CD14-positive monocyte (primary cell): ENCODE results near the gene PDE4D. TPM values are rescaled to one million over a fixed set of nuclear protein-coding genes. Genes with fewer than 3 reads are reported as not detected.

Source experiments
- DNase-seq, 3 donors: peaks; one replicate each; pipeline ENCODE4 v3.0.0-alpha.2; 2011 to 2022
- H2AFZ ChIP-seq: 2 replicates; pipeline ENCODE4 v1.6.0; 2012; ENCODE audit warnings: mild to moderate bottlenecking, low read depth, low read length, inconsistent platforms; ENCODE audit not compliant: insufficient read depth, poor library complexity, severe bottlenecking
- H3K27ac ChIP-seq, 2 donors: 1 replicate in 1 of 2; 2 replicates in 1 of 2; pipeline ENCODE4 v1.5.1; 2012 to 2013; ENCODE audit warnings: low read length in 2 of 2, control low read depth in 1 of 2, inconsistent platforms in 1 of 2, low read depth in 1 of 2, mild to moderate bottlenecking in 1 of 2
- H3K27me3 ChIP-seq, 2 donors: one replicate each; pipeline versions ENCODE4 v1.6.0 to v1.6.1; 2011 to 2013; ENCODE audit warnings: low read length in 2 of 2; ENCODE audit not compliant: control insufficient read depth in 2 of 2, insufficient read depth in 2 of 2
- H3K36me3 ChIP-seq, 2 donors: replicated peaks in 1 of 2; 1 replicate in 1 of 2; 2 replicates in 1 of 2; pipeline versions ENCODE4 v1.5.1 to v1.6.1; 2012 to 2013; ENCODE audit warnings: low read length in 2 of 2, control low read depth in 1 of 2, inconsistent platforms in 1 of 2, mild to moderate bottlenecking in 1 of 2; ENCODE audit not compliant: insufficient read depth in 2 of 2, control insufficient read depth in 1 of 2
- H3K4me1 ChIP-seq, 2 donors: 1 replicate in 1 of 2; 2 replicates in 1 of 2; pipeline versions ENCODE4 v1.5.1 to v1.6.1; 2012 to 2013; ENCODE audit warnings: low read length in 2 of 2, control low read depth in 1 of 2, inconsistent platforms in 1 of 2, mild to moderate bottlenecking in 1 of 2, moderate library complexity in 1 of 2; ENCODE audit not compliant: insufficient read depth in 2 of 2, control insufficient read depth in 1 of 2
- H3K4me2 ChIP-seq: replicated peaks from 2 replicates; pipeline ENCODE3; 2012; ENCODE audit warnings: low read length, moderate library complexity, mild to moderate bottlenecking; ENCODE audit not compliant: poor library complexity, severe bottlenecking; ENCODE audit errors: extremely low read depth
- H3K4me3 ChIP-seq, 3 experiments: fragments of 200-600 bp in 1 of 3; sonication (generic) in 1 of 3; replicated peaks in 1 of 3; 1 replicate in 2 of 3; 2 replicates in 1 of 3; pipeline ENCODE4 v1.5.1; 2011 to 2013; ENCODE audit warnings: low read length in 3 of 3, mild to moderate bottlenecking in 3 of 3, control low read depth in 2 of 3, low read depth in 2 of 3, inconsistent platforms in 1 of 3, moderate library complexity in 1 of 3
- H3K79me2 ChIP-seq: 2 replicates; pipeline ENCODE4 v1.6.0; 2012; ENCODE audit warnings: mild to moderate bottlenecking, control low read depth, inconsistent platforms, low read length, moderate library complexity; ENCODE audit not compliant: insufficient read depth
- H3K9ac ChIP-seq: 2 replicates; pipeline ENCODE4 v1.6.0; 2017; ENCODE audit warnings: low read length, mild to moderate bottlenecking; ENCODE audit not compliant: insufficient read depth, poor library complexity, severe bottlenecking
- H3K9me3 ChIP-seq, 2 donors: replicated peaks in 1 of 2; 1 replicate in 1 of 2; 2 replicates in 1 of 2; pipeline versions ENCODE4 v1.5.1 to v1.6.1; 2012 to 2013; ENCODE audit warnings: low read length in 2 of 2, control low read depth in 1 of 2; ENCODE audit not compliant: control insufficient read depth in 1 of 2, insufficient read depth in 1 of 2
- H4K20me1 ChIP-seq: 2 replicates; pipeline ENCODE4 v1.6.0; 2012; ENCODE audit warnings: mild to moderate bottlenecking, low read length, control low read depth, moderate library complexity; ENCODE audit not compliant: insufficient read depth
- H3K27ac Mint-ChIP-seq, 7 donors: one replicate each; pipeline ENCODE4 v1.8.0; 2020; ENCODE audit warnings: mild to moderate bottlenecking in 7 of 7, mixed read lengths in 7 of 7, moderate library complexity in 6 of 7, inconsistent platforms in 2 of 7
- H3K27me3 Mint-ChIP-seq, 3 donors: one replicate each; pipeline ENCODE4 v1.8.0; 2021 to 2022; ENCODE audit warnings: low read depth in 3 of 3, mild to moderate bottlenecking in 3 of 3, mixed read lengths in 3 of 3, moderate library complexity in 3 of 3, inconsistent platforms in 1 of 3
- H3K36me3 Mint-ChIP-seq, 2 donors: one replicate each; pipeline ENCODE4 v1.8.0; 2020; ENCODE audit warnings: mixed read lengths in 2 of 2, inconsistent platforms in 1 of 2, mild to moderate bottlenecking in 1 of 2
- H3K4me1 Mint-ChIP-seq: one replicate; pipeline ENCODE4 v1.8.0; 2020; ENCODE audit warnings: mild to moderate bottlenecking, mixed read lengths
- H3K4me3 Mint-ChIP-seq, 2 donors: one replicate each; pipeline ENCODE4 v1.8.0; 2020; ENCODE audit warnings: mild to moderate bottlenecking in 2 of 2, mixed read lengths in 2 of 2, moderate library complexity in 1 of 2
- H3K9me3 Mint-ChIP-seq, 7 donors: one replicate each; pipeline ENCODE4 v1.8.0; 2020 to 2022; ENCODE audit warnings: mixed read lengths in 7 of 7, mild to moderate bottlenecking in 6 of 7, moderate library complexity in 6 of 7, inconsistent platforms in 2 of 7
- WGBS: methylation state at CpG from one replicate; pipeline ENCODE4 v1.1.5; 2013; ENCODE audit warnings: missing lambda C conversion rate; ENCODE audit not compliant: insufficient coverage; 5-methylcytosine and 5-hydroxymethylcytosine counted together
- intact Hi-C, 2 donors: fragments of 100-400 bp; cut with micrococcal nuclease; formaldehyde crosslinking; loops; one replicate each; pipeline versions ENCODE4 v1.15.0 to v1.15.1; 2023
- polyA plus RNA-seq, 3 donors: library from polyadenylated mRNA; depleted of rRNA in 1 of 3; unstranded in 2 of 3; stranded (reverse) in 1 of 3; fragments of 300-500 nt in 2 of 3; fragments of >200 nt in 1 of 3; fragmentation: Illumina TruSeq in 2 of 3; gene quantifications; 1 replicate in 2 of 3; 2 replicates in 1 of 3; pipeline ENCODE4 v1.2.3, GENCODE V29; 2012 to 2021
- TF ChIP-seq, protein P1 (sequence below): fragments of 200-600 bp; IDR thresholded peaks from one replicate; pipeline ENCODE4 v1.8.0; 2022; ENCODE audit warnings: antibody characterized with exemption, mild to moderate bottlenecking

The PDE4D gene
- polyA plus RNA-seq, 3 donors = 1.9 to 3.4 (median 2.8) TPM

- TF ChIP-seq, protein P1, sequence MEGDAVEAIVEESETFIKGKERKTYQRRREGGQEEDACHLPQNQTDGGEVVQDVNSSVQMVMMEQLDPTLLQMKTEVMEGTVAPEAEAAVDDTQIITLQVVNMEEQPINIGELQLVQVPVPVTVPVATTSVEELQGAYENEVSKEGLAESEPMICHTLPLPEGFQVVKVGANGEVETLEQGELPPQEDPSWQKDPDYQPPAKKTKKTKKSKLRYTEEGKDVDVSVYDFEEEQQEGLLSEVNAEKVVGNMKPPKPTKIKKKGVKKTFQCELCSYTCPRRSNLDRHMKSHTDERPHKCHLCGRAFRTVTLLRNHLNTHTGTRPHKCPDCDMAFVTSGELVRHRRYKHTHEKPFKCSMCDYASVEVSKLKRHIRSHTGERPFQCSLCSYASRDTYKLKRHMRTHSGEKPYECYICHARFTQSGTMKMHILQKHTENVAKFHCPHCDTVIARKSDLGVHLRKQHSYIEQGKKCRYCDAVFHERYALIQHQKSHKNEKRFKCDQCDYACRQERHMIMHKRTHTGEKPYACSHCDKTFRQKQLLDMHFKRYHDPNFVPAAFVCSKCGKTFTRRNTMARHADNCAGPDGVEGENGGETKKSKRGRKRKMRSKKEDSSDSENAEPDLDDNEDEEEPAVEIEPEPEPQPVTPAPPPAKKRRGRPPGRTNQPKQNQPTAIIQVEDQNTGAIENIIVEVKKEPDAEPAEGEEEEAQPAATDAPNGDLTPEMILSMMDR = no peak
- Mint-ChIP-seq H3K36me3 (no peaks in the 10 kb centered on the region), H3K27ac (no peak overlapping the region), H3K9me3 (peaks cover 0 to 1% (median 0%) of the 10 kb centered on the region in 7 donors), H3K27me3 (peaks cover 0 to 3% (median 0%) of the 10 kb centered on the region in 3 donors), H3K4me3 (no peak overlapping the region), H3K4me1 (no peaks in the 10 kb centered on the region)
- Histone ChIP-seq H3K4me2 (no peak overlapping the region), H3K27ac (no peak overlapping the region), H3K4me3 (no peak overlapping the region), H3K27me3 (no peaks in the 10 kb centered on the region), H3K36me3 (no peaks in the 10 kb centered on the region), H3K4me1 (no peaks in the 10 kb centered on the region), H3K9ac (no peak overlapping the region), H3K9me3 (no peaks in the 10 kb centered on the region), H4K20me1 (no peaks in the 10 kb centered on the region), H3K79me2 (no peaks in the 10 kb centered on the region), H2AFZ (no peak overlapping the region)
- no peak for DNase-seq
- WGBS = 86% methylated on average over 1 of the region's 1 CpG
- intact Hi-C loops = no loop called here
These were observed 401.6 kb downstream of the PDE4D start for GRCh38 chr5:59491945-59492344.

GRCh38 chr5:59489551-59489950, 404.0 kb downstream of the PDE4D start:
- Mint-ChIP-seq H3K4me3 (no peak overlapping the region), H3K36me3 (no peaks in the 10 kb centered on the region), H3K4me1 (no peaks in the 10 kb centered on the region), H3K27me3 (no peaks in the 10 kb centered on the region), H3K27ac (no peak overlapping the region), H3K9me3 (no peaks in the 10 kb centered on the region)
- no CpG with 5 or more reads among the region's 1 CpG for WGBS
- Histone ChIP-seq H3K4me1 (no peaks in the 10 kb centered on the region), H3K79me2 (no peaks in the 10 kb centered on the region), H3K4me3 (no peak overlapping the region), H4K20me1 (no peaks in the 10 kb centered on the region), H2AFZ (no peak overlapping the region), H3K36me3 (no peaks in the 10 kb centered on the region), H3K27me3 (no peaks in the 10 kb centered on the region), H3K9me3 (no peaks in the 10 kb centered on the region), H3K4me2 (no peak overlapping the region), H3K27ac (no peak overlapping the region), H3K9ac (no peak overlapping the region)
- TF ChIP-seq, protein P1 = no peak
- intact Hi-C loops = no loop called here
- DNase-seq = no peak
